ENCODE measurements around the gene ODF2. TPM values are rescaled to one million over a fixed set of nuclear protein-coding genes. Genes with fewer than 3 reads are reported as not detected.
"Not testable (repeated sequence)": the region's sequence is repeated elsewhere in the genome, so short reads cannot be mapped to it uniquely, and the experiment has no call there.

Gene ODF2
- total RNA-seq, 1 experiment from 2014 or later, result 46.8 TPM

DNA sequence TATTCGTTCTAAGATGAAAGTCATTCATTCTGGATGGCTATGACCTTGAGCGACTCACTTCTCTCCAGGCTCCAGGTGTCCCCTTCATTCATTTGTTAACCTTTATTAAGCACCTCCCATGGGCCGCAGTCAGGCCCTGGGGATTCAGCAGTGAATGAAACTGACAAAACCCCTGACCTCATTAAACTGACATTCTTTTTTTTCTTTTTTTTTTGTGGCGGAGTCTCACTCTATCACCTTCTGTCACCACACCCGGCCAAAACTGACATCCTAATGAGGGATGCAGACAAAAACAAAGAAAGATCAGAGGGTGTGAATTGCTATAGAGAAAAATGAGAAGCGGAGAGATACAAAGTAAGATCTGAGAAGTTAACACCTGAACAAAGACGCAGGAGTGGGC, 16.5 kb upstream of the ODF2 start:
- Histone ChIP-seq H2AFZ (ENCODE audit: low read depth, low read length, poor library complexity, severe bottlenecking) (no peak overlapping the region), H3K4me1 (ENCODE audit: control insufficient read depth in 1 of 2, insufficient read depth in 2 of 2, low read length in 2 of 2) (peaks cover 2 to 10% of the 10 kb centered on the region in 2 experiments; a peak in 2 of 4 replicates), H3K4me2 (ENCODE audit: low read length) (peak overlapping the region; percentile 25; the same call in 1 of the 2 replicates), H3K27ac (ENCODE audit: low read depth, low read length) (0 out of 2 replicates have a peak overlapping the region, but pooled peaks have one; percentile 41), H4K20me1 (ENCODE audit: insufficient read depth) (no peaks in the 10 kb centered on the region), H3K36me3 (ENCODE audit: control insufficient read depth in 1 of 2, insufficient read depth in 2 of 2, low read length in 2 of 2) (no peaks in the 10 kb centered on the region), H3K4me3 (replicated peaks in 1 of 2; ENCODE audit: low read depth in 1 of 2, low read length in 2 of 2) (no peak overlapping the region), H3K9ac (ENCODE audit: low read length) (no peak overlapping the region), H3K9me2 (ENCODE audit: insufficient read depth) (no peaks in the 10 kb centered on the region), H3K79me2 (ENCODE audit: insufficient read depth, low read length) (no peaks in the 10 kb centered on the region), H3K27me3 (ENCODE audit: insufficient read depth, low read length) (no peaks in the 10 kb centered on the region), H3K9me3 (ENCODE audit: control insufficient read depth in 1 of 2, insufficient read depth in 1 of 2, low read depth in 1 of 2, low read length in 2 of 2) (no peaks in the 10 kb centered on the region)
- ChIA-PET POLR2A (interaction anchor here (0.6 to 1.3 kb wide), 4 partner anchors 9 to 78 kb away, joined by 3 read pairs; partner anchors contain the start of gene CERCAM), CTCF (interaction anchor here (0.6 to 1.7 kb wide), 17 partner anchors 8 to 196 kb away, joined by 3 to 21 read pairs (median 4); partner anchors contain the start of genes CERCAM, ODF2 and URM1), RAD21 (ENCODE audit: low non-redundant PET in 1 of 2, low total read pairs in 2 of 2, uncharacterized antibody in 2 of 2, unreplicated experiment in 2 of 2) (interaction anchor here (0.6 to 1.2 kb wide), 4 partner anchors 19 to 196 kb away, joined by 3 to 5 read pairs (median 3); no protein-coding TSS in a partner anchor)
- ATAC-seq, result no peak
- TF ChIP-seq POLR2A (IDR thresholded peaks at IDR 0.05; ENCODE audit: borderline replicate concordance, extremely low read depth, insufficient read depth, insufficient read length), result no peak
- no peak for TF ChIP-seq ZNF274 (IDR thresholded peaks at IDR 0.05; ENCODE audit: low read depth, low read length)
- TF ChIP-seq EZH2phosphoT487 (IDR thresholded peaks at IDR 0.05; ENCODE audit: borderline replicate concordance), result no peak
- TF ChIP-seq, protein P1, sequence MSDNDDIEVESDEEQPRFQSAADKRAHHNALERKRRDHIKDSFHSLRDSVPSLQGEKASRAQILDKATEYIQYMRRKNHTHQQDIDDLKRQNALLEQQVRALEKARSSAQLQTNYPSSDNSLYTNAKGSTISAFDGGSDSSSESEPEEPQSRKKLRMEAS (IDR thresholded peaks at IDR 0.05), result no peak
- intact Hi-C loops (cut with micrococcal nuclease), result no loop called here
- no peak for DNase-seq (ENCODE audit: low read depth, low spot score)
- BruUV-seq (replicated peaks), result no TSS peak

DNA sequence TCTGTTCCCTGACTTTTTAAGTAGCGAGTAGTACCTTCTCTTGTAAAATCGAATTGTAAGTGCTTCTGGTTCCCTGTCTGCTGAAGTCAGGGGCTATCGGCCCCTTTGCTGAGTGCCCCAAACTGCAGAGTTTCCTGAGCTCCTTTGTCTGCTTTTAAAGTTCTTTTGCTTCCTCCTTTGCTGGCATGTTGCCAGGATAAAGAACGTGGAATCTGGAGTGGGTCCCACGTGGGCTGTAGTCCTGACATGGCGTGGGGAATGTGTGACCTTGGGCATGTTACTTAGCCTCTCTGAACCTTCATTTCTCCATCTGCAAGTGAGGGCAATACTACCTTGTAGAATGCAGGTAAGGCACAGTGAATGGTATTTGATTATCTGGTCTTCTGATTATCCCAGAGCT, 13.7 kb upstream of the ODF2 start:
- ATAC-seq (no peak), DNase-seq (ENCODE audit: low read depth, low spot score) (no peak)
- CTCF ChIA-PET, result no interaction called here
- intact Hi-C loops (cut with micrococcal nuclease), result no loop called here
- POLR2A ChIA-PET, result no interaction called here
- Histone ChIP-seq H3K4me1 (ENCODE audit: control insufficient read depth in 1 of 2, insufficient read depth in 2 of 2, low read length in 2 of 2) (peaks cover 2 to 10% of the 10 kb centered on the region in 2 experiments; a peak in 2 of 4 replicates), H3K27me3 (ENCODE audit: insufficient read depth, low read length) (no peaks in the 10 kb centered on the region), H2AFZ (ENCODE audit: low read depth, low read length, poor library complexity, severe bottlenecking) (no peak overlapping the region), H3K4me2 (ENCODE audit: low read length) (no peak overlapping the region), H3K9ac (ENCODE audit: low read length) (no peak overlapping the region), H3K27ac (ENCODE audit: low read depth, low read length) (no peak overlapping the region), H3K4me3 (replicated peaks in 1 of 2; ENCODE audit: low read depth in 1 of 2, low read length in 2 of 2) (no peak overlapping the region), H4K20me1 (ENCODE audit: insufficient read depth) (no peaks in the 10 kb centered on the region), H3K79me2 (ENCODE audit: insufficient read depth, low read length) (no peaks in the 10 kb centered on the region), H3K9me3 (ENCODE audit: control insufficient read depth in 1 of 2, insufficient read depth in 1 of 2, low read depth in 1 of 2, low read length in 2 of 2) (no peaks in the 10 kb centered on the region), H3K9me2 (ENCODE audit: insufficient read depth) (no peaks in the 10 kb centered on the region), H3K36me3 (ENCODE audit: control insufficient read depth in 1 of 2, insufficient read depth in 2 of 2, low read length in 2 of 2) (no peaks in the 10 kb centered on the region)
- TF ChIP-seq SIN3A (IDR thresholded peaks at IDR 0.05; ENCODE audit: low read depth) (no peak), ZFX (IDR thresholded peaks at IDR 0.05) (no peak), SP1 (IDR thresholded peaks at IDR 0.05; ENCODE audit: low read depth) (no peak), RAD21 (IDR thresholded peaks at IDR 0.05; ENCODE audit: low read depth) (no peak), ZNF274 (IDR thresholded peaks at IDR 0.05; ENCODE audit: low read depth, low read length) (no peak), YY1 (IDR thresholded peaks at IDR 0.05; ENCODE audit: extremely low read depth, insufficient replicate concordance, low read depth, low read length) (no peak), CBX3 (IDR thresholded peaks at IDR 0.05; ENCODE audit: low read depth) (no peak)
- TF ChIP-seq, protein P2, sequence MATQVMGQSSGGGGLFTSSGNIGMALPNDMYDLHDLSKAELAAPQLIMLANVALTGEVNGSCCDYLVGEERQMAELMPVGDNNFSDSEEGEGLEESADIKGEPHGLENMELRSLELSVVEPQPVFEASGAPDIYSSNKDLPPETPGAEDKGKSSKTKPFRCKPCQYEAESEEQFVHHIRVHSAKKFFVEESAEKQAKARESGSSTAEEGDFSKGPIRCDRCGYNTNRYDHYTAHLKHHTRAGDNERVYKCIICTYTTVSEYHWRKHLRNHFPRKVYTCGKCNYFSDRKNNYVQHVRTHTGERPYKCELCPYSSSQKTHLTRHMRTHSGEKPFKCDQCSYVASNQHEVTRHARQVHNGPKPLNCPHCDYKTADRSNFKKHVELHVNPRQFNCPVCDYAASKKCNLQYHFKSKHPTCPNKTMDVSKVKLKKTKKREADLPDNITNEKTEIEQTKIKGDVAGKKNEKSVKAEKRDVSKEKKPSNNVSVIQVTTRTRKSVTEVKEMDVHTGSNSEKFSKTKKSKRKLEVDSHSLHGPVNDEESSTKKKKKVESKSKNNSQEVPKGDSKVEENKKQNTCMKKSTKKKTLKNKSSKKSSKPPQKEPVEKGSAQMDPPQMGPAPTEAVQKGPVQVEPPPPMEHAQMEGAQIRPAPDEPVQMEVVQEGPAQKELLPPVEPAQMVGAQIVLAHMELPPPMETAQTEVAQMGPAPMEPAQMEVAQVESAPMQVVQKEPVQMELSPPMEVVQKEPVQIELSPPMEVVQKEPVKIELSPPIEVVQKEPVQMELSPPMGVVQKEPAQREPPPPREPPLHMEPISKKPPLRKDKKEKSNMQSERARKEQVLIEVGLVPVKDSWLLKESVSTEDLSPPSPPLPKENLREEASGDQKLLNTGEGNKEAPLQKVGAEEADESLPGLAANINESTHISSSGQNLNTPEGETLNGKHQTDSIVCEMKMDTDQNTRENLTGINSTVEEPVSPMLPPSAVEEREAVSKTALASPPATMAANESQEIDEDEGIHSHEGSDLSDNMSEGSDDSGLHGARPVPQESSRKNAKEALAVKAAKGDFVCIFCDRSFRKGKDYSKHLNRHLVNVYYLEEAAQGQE (IDR thresholded peaks at IDR 0.05; ENCODE audit: low read depth), result no peak
- BruUV-seq (replicated peaks), result no TSS peak
- RAD21 ChIA-PET (ENCODE audit: low non-redundant PET in 1 of 2, low total read pairs in 2 of 2, uncharacterized antibody in 2 of 2, unreplicated experiment in 2 of 2), result no interaction called here

DNA sequence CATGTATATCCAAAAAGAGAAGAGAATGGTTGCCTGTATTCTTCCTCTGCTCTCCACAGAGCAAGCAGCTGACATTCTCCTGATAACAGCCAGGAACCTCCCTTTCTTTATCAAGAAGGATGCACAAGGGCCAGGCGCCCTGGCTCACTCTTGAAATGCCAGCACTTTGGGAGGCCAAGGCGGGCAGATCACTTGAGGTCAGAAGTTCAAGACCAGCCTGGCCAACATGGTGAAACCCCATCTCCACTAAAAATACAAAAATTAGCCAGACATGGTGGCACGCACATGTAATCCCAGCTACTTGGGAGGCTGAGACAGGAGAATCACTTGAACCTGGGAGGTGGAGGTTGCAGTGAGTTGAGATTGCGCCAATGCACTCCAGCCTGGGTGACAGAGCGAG, 9.3 kb upstream of the ODF2 start:
- CTCF ChIA-PET, result interaction anchor here (1.1 kb wide), 1 partner anchor 8 kb away, joined by 3 read pairs; no protein-coding TSS in a partner anchor
- H3K9me3 ChIP-seq (ENCODE audit: control insufficient read depth in 1 of 2, insufficient read depth in 1 of 2, low read depth in 1 of 2, low read length in 2 of 2); BruUV-seq (replicated peaks); intact Hi-C loops (cut with micrococcal nuclease); H3K27ac ChIP-seq (ENCODE audit: low read depth, low read length); H2AFZ ChIP-seq (ENCODE audit: low read depth, low read length, poor library complexity, severe bottlenecking); H4K20me1 ChIP-seq (ENCODE audit: insufficient read depth); POLR2A ChIA-PET; RAD21 ChIA-PET (ENCODE audit: low non-redundant PET in 1 of 2, low total read pairs in 2 of 2, uncharacterized antibody in 2 of 2, unreplicated experiment in 2 of 2); H3K79me2 ChIP-seq (ENCODE audit: insufficient read depth, low read length); H3K27me3 ChIP-seq (ENCODE audit: insufficient read depth, low read length); H3K36me3 ChIP-seq (ENCODE audit: control insufficient read depth in 1 of 2, insufficient read depth in 2 of 2, low read length in 2 of 2); H3K4me2 ChIP-seq (ENCODE audit: low read length); ATAC-seq; H3K4me1 ChIP-seq (ENCODE audit: control insufficient read depth in 1 of 2, insufficient read depth in 2 of 2, low read length in 2 of 2); H3K4me3 ChIP-seq (replicated peaks in 1 of 2; ENCODE audit: low read depth in 1 of 2, low read length in 2 of 2); H3K9ac ChIP-seq (ENCODE audit: low read length); H3K9me2 ChIP-seq (ENCODE audit: insufficient read depth); DNase-seq (ENCODE audit: low read depth, low spot score): not testable (repeated sequence)
